Activated CD8-positive, alpha-beta memory T cell treated with anti-CD3 and anti-CD28 coated beads, Interleukin-2, amount 50 U/mL, for 48 hours (primary cell): Measurements from ENCODE around the gene CMTM4.

Source experiments
- DNase-seq: peaks from one replicate; pipeline ENCODE4 v3.0.0-alpha.2; 2020

Gene CMTM4

GRCh38 chr16:66696669-66697630 lies at the start of gene CMTM4:
Gene CMTM4 (minus strand): TSS chr16:66696743. CDS start chr16:66696525, 218 bp downstream.
- DNase-seq, result peak; percentile 87

- no peak for DNase-seq
These were observed 49.5 kb upstream of the CMTM4 start for GRCh38 chr16:66746048-66746447.

- no peak for DNase-seq
These were observed 45.6 kb upstream of the CMTM4 start for GRCh38 chr16:66741950-66742808.

GRCh38 chr16:66741169-66741900 lies 44.8 kb upstream of the CMTM4 start:
- DNase-seq, result no peak

GRCh38 chr16:66740533-66740932 lies 44.0 kb upstream of the CMTM4 start:
- no peak for DNase-seq

GRCh38 chr16:66740010-66740409 lies 43.5 kb upstream of the CMTM4 start:
- DNase-seq, result no peak

GRCh38 chr16:66735891-66736290 lies 39.3 kb upstream of the CMTM4 start:
- peak; percentile 48 for DNase-seq

- DNase-seq, result no peak
These were observed 34.6 kb upstream of the CMTM4 start for GRCh38 chr16:66731101-66731500.

- no peak for DNase-seq
These were observed 32.3 kb upstream of the CMTM4 start for GRCh38 chr16:66728804-66729203.

- DNase-seq, result no peak
These were observed 31.7 kb upstream of the CMTM4 start for GRCh38 chr16:66728117-66728787.

GRCh38 chr16:66720766-66721165 lies 24.2 kb upstream of the CMTM4 start:
- no peak for DNase-seq

GRCh38 chr16:66719246-66719645 lies 22.7 kb upstream of the CMTM4 start:
- DNase-seq, result no peak

GRCh38 chr16:66717776-66718175 lies 21.2 kb upstream of the CMTM4 start:
- no peak for DNase-seq

GRCh38 chr16:66717112-66717675 lies 20.7 kb upstream of the CMTM4 start:
- DNase-seq, result no peak

GRCh38 chr16:66714654-66715307 lies 18.2 kb upstream of the CMTM4 start:
- no peak for DNase-seq

GRCh38 chr16:66714062-66714461 lies 17.5 kb upstream of the CMTM4 start:
- DNase-seq, result no peak

- DNase-seq, result no peak
These were observed 16.5 kb upstream of the CMTM4 start for GRCh38 chr16:66713076-66713475.

- DNase-seq, result no peak
These were observed 16.0 kb upstream of the CMTM4 start for GRCh38 chr16:66712512-66712911.

- no peak for DNase-seq
These were observed 15.0 kb upstream of the CMTM4 start for GRCh38 chr16:66711581-66711980.

- no peak for DNase-seq
These were observed 9.9 kb upstream of the CMTM4 start for GRCh38 chr16:66706506-66706880.

- no peak for DNase-seq
These were observed 9.4 kb upstream of the CMTM4 start for GRCh38 chr16:66705790-66706505.
